HG03103 (cell line): ENCODE results near the gene AGBL4.
"Not testable (repeated sequence)": the region's sequence is repeated elsewhere in the genome, so short reads cannot be mapped to it uniquely, and the experiment has no call there.

Experiments
- ATAC-seq: cut with Tn5 transposase; IDR thresholded peaks from one replicate; pipeline ENCODE4 v1.9.1; 2021; ENCODE audit warnings: low read depth; ENCODE audit not compliant: unreplicated experiment

The AGBL4 gene

DNA sequence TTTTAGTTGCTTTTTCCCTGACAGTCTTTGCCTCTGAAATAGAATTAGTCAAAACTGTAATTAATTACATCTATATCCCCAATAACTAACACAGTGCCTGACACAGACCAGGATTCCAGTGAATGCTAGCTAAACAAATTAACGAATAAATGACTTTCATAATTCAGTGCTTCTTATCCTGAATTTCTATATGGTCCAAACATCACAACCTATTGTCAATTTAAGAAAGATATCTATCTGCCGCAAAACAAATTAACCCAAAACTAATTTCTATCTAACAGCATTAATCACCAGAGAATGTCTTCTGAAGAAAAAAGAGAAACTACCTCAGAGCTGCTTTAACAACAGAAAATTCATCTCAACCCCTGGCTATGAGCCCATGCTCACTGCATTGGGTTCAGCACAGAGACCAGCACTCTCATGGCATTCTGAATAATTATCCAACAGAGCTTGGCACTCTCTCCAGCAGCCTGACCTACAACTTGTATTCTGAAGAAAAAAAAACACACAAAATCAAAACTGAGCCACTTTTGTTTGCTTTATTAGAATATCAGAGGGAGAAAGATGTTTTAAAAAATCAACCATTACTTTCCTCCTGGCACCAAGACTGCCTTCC is 699.7 kb downstream of the AGBL4 start:
- no peak for ATAC-seq

GRCh38 chr1:49320493-49320892 is 703.3 kb downstream of the AGBL4 start:
- ATAC-seq = not testable (repeated sequence)

DNA sequence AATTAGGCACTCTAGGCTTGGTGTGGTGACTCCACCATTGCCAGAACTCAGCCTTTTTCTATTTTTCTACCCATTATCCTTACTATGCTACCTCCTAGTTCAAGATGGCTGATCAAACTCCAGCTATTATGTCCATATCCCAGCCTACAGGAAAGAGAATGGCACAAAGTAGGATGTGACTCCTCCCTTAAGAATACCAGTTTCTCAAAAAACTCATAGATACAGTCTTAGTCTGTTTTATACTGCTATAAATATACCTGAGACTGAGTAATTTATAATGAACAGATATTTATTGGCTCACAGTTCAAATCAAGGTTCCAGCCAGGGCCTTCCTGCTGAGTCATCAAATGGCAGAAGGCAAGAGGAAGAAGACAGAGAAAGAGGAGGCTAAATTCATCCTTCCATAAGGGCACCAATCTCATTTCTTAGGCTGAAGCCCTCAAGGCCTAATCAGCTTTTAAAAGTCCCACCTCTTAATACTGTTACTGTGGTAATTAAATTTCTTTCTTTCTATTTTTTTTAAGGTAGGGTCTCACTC is 704.3 kb downstream of the AGBL4 start:
- no peak for ATAC-seq

GRCh38 chr1:49318218-49318617 is 705.5 kb downstream of the AGBL4 start:
- no peak for ATAC-seq

GRCh38 chr1:49307457-49307856 is 716.3 kb downstream of the AGBL4 start:
- ATAC-seq = no peak

DNA sequence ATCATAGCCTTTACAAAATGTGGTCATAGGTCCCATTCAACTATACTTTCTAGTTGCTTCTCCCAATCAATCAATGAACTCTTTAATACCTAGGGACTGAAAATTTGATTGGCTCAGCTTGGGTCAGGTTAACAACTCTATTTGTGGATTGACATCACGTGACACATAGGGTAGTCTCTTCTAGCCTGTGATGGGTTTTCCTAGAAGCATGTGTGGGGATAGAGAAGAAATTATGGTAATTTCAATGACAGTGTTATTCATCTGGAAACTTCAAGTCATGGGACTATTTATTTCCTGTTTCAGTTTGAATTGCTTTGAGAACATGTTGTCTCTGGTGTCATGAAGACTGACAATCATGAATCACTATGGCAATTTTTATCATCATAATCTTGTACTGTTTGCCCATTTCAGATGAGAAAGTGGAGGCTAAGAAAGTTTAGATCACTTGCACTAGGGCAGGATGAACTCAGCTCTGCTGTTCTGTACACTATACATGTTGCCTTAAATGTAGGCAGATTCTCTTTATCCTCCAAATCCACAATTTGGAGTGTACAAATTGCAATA is 717.2 kb downstream of the AGBL4 start:
- ATAC-seq = no peak

DNA sequence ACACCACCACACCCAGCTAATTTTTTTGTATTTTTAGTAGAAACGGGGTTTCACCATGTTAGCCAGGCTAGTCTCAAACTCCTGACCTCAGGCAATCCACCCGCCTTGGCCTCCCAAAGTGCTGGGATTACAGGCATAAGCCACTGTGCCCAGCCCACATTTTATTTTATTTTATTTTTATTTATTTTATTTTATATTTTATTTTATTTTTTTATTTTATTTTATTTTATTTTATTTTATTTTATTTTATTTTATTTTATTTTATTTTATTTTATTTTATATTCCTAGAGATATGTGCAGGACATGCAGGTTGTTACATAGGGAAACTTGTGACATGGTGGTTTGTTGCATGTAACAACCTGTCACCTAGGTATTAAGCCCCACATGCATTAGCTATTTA is 721.4 kb downstream of the AGBL4 start:
- not testable (repeated sequence) for ATAC-seq

DNA sequence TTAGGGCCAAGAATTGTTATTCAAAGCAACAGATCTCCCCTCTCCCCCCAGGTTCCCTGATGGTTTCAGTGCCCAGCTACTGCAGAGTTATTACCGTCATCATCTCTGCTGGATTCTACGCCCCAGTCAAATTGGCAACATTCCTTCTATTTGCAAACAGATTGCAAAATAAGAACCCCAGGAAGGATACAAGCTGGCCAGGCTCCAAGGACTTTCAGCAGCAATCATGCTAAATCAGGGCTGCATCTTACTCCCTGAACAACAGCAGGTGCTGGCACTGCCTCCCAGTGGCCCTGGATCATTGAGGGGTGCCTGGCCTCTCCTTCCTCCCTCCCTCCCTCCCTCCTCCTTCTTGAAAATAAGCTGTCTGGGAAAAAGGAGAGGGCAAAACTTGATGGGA is 725.5 kb downstream of the AGBL4 start:
- no peak for ATAC-seq

GRCh38 chr1:49297783-49298182 is 726.0 kb downstream of the AGBL4 start:
- ATAC-seq = no peak

DNA sequence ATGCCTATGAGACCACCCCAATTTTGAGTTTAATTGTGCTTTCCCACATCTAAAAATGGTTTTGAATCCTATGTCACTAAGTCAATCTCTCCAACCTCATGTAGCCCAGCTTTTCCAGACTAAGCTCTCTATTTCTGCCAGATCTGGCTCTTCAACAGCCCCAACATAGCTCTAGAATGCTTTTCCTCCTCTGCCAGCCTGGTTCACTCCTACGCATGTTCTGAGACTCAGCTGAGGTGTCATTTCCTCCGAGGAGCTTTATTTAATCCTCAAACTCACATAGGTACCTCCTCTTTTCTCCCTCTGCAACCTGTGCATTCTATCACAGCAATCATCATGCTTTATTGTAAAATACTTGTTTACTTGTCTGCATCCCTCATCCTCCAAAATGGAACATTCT is 729.2 kb downstream of the AGBL4 start:
- no peak for ATAC-seq

- no peak for ATAC-seq
These were observed 730.7 kb downstream of the AGBL4 start for GRCh38 chr1:49293016-49293415.

GRCh38 chr1:49257211-49258049 is 766.3 kb downstream of the AGBL4 start:
- ATAC-seq = not testable (repeated sequence)

DNA sequence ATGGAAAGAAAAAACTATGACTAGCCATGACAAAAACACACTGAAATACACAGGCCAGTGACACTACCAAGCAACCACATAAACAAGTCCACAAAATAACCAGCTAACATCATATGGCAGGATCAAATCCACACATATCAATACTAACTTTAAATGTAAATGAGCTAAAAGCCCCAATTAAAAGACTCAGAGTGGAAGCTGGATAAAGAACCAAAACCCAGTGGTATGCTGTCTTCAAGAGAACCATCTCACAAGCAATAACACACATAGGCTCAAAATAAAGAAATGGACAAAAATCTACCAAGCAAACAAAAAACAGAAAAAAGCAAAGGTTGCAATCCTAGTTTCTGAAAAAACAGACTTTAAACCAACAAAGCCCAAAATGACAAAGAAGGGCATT is 770.8 kb downstream of the AGBL4 start:
- no peak for ATAC-seq

- ATAC-seq = no peak
These were observed 772.6 kb downstream of the AGBL4 start for GRCh38 chr1:49251019-49251784.

- ATAC-seq = no peak
These were observed 783.0 kb downstream of the AGBL4 start for GRCh38 chr1:49240709-49241221.

DNA sequence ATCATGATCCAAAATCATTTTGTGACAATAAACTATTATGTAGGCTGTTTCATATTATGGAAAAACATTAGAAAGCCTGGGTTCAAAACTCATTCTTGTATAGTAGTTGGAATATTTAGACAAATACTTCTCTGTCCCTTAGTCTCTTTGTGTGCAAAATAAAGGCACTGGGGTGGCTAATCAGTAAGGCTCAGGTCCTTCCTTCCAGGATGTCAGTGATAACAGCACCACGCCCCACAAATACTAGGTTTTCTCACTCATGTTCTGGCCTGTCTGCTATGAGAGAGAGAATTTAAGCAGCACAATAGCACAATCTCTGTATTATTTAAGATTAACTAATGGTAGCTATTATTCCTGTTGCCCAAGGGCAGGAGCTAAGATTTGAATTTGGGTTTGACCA is 788.8 kb downstream of the AGBL4 start:
- no peak for ATAC-seq

- no peak for ATAC-seq
These were observed 794.2 kb downstream of the AGBL4 start for GRCh38 chr1:49229555-49229954.

GRCh38 chr1:49226758-49227157 is 797.0 kb downstream of the AGBL4 start:
- ATAC-seq = no peak

- no peak for ATAC-seq
These were observed 798.3 kb downstream of the AGBL4 start for GRCh38 chr1:49225464-49225863.

DNA sequence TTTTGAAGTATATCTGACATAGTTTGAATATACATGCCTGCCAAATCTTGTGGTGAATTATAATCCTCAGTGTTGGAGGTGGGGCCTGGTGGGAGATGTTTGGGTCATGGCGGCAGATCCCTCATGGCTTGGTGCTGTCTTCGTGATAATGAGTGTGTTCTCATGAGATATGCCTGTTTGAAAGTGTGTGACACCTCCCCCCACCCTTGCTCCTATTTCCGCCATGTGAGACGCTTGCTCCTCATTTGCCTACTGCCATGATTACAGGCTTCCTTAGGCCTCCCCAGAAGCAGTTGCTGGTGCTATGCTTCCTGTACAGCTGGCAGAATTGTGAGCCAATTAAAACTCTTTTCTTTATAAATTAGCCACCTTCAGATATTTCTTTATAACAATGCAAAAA is 810.5 kb downstream of the AGBL4 start:
- no peak for ATAC-seq

- ATAC-seq = no peak
These were observed 815.0 kb downstream of the AGBL4 start for GRCh38 chr1:49208712-49209111.
